Lower lobe of right lung (tissue), 2 donors: Measurements from ENCODE around the gene C1orf50. TPM values are rescaled to one million over a fixed set of nuclear protein-coding genes. Genes with fewer than 3 reads are reported as not detected.

Experiments
- ATAC-seq, 2 donors: fragments of 200-7000 bp; cut with Tn5 transposase; one replicate each; pipeline ENCODE4 v1.9.1; 2020 to 2022; ENCODE audit warnings: mild to moderate bottlenecking in 2 of 2, moderate library complexity in 2 of 2
- DNase-seq: peaks from one replicate; pipeline ENCODE4 v3.0.0-alpha.2; 2020
- H3K27ac ChIP-seq: fragments of 200-600 bp; one replicate; pipeline ENCODE4 v1.8.0; 2022
- H3K27me3 ChIP-seq: fragments of 200-600 bp; one replicate; pipeline ENCODE4 v1.8.0; 2022; ENCODE audit warnings: low read depth
- H3K36me3 ChIP-seq: fragments of 200-600 bp; one replicate; pipeline ENCODE4 v1.8.0; 2022; ENCODE audit warnings: mild to moderate bottlenecking
- H3K4me1 ChIP-seq: fragments of 200-600 bp; one replicate; pipeline ENCODE4 v1.8.0; 2022
- H3K4me3 ChIP-seq: fragments of 200-600 bp; one replicate; pipeline ENCODE4 v1.8.0; 2022; ENCODE audit warnings: mild to moderate bottlenecking
- H3K9me3 ChIP-seq: fragments of 200-600 bp; one replicate; pipeline ENCODE4 v1.8.0; 2022
- CTCF ChIP-seq: fragments of 200-600 bp; IDR thresholded peaks from one replicate; pipeline ENCODE4 v1.8.0; 2022; ENCODE audit warnings: antibody characterized with exemption, mild to moderate bottlenecking
- intact Hi-C: fragments of 100-400 bp; cut with DNase I; formaldehyde crosslinking; loops from one replicate; pipeline ENCODE4 v1.11.0; 2022
- total RNA-seq: library from RNA; stranded (reverse); fragmentation: NEBNext Ultra II Directional; extraction: Animal tissue kit (Norgen Biotek cat#: 25700); gene quantifications from one replicate; pipeline ENCODE4 v1.2.1, GENCODE V29; 2021
- donor health status: DM: no; HTN: yes; CAD: no; lungs with severe emphysema.

The C1orf50 gene
- total RNA-seq, 1 donor from 2014 or later: 5.6 TPM

GRCh38 chr1:42744148-42744413 is 23.0 kb upstream of the C1orf50 start:
- intact Hi-C loops: no loop called here
- H3K4me1 ChIP-seq: no peaks in the 10 kb centered on the region
- no peaks in the 10 kb centered on the region for H3K9me3 ChIP-seq
- ATAC-seq (no peak), DNase-seq (no peak)
- H3K36me3 ChIP-seq: peaks cover 28% of the 10 kb centered on the region
- no peak for TF ChIP-seq CTCF
- no peak overlapping the region for H3K27ac ChIP-seq
- H3K4me3 ChIP-seq: no peak overlapping the region
- no peaks in the 10 kb centered on the region for H3K27me3 ChIP-seq

GRCh38 chr1:42745851-42746250 is 21.2 kb upstream of the C1orf50 start:
- DNase-seq (no peak), ATAC-seq (no peak)
- Histone ChIP-seq H3K27me3 (no peaks in the 10 kb centered on the region), H3K4me1 (no peaks in the 10 kb centered on the region), H3K9me3 (no peaks in the 10 kb centered on the region), H3K27ac (no peak overlapping the region), H3K4me3 (no peak overlapping the region), H3K36me3 (peaks cover 41% of the 10 kb centered on the region)
- intact Hi-C loops: no loop called here
- no peak for TF ChIP-seq CTCF

- peaks cover 42% of the 10 kb centered on the region for H3K36me3 ChIP-seq
- H3K27me3 ChIP-seq: no peaks in the 10 kb centered on the region
- H3K4me1 ChIP-seq: no peaks in the 10 kb centered on the region
- intact Hi-C loops: no loop called here
- no peaks in the 10 kb centered on the region for H3K9me3 ChIP-seq
- ATAC-seq: no peak
- no peak overlapping the region for H3K4me3 ChIP-seq
- no peak for DNase-seq
- no peak for TF ChIP-seq CTCF
- no peak overlapping the region for H3K27ac ChIP-seq
Measured at GRCh38 chr1:42746436-42747105, 20.5 kb upstream of the C1orf50 start.

GRCh38 chr1:42747125-42747524 is 19.9 kb upstream of the C1orf50 start:
- no peaks in the 10 kb centered on the region for H3K27me3 ChIP-seq
- peak; percentile 51 for TF ChIP-seq CTCF
- H3K9me3 ChIP-seq: no peaks in the 10 kb centered on the region
- peaks cover 48% of the 10 kb centered on the region for H3K36me3 ChIP-seq
- ATAC-seq (peak; percentile 63 to 72), DNase-seq (no peak)
- H3K4me3 ChIP-seq: no peak overlapping the region
- intact Hi-C loops: no loop called here
- no peaks in the 10 kb centered on the region for H3K4me1 ChIP-seq
- no peak overlapping the region for H3K27ac ChIP-seq

GRCh38 chr1:42748021-42748420 is 19.0 kb upstream of the C1orf50 start:
- Histone ChIP-seq H3K4me3 (no peak overlapping the region), H3K27me3 (no peaks in the 10 kb centered on the region), H3K36me3 (peaks cover 57% of the 10 kb centered on the region), H3K9me3 (no peaks in the 10 kb centered on the region), H3K4me1 (no peaks in the 10 kb centered on the region), H3K27ac (no peak overlapping the region)
- intact Hi-C loops: no loop called here
- ATAC-seq: no peak
- DNase-seq: no peak
- no peak for TF ChIP-seq CTCF
